Epidermal melanocyte (primary cell): ENCODE measurements around the gene CD55.

Experiments
- DNase-seq: peaks from one replicate; pipeline ENCODE4 v3.0.0; 2011; ENCODE audit warnings: low spot score; ENCODE audit not compliant: insufficient read length

CD55 gene

GRCh38 chr1:207321079-207321789 lies at the start of gene CD55:
CD55 (plus strand) TSS chr1:207321678; CDS start chr1:207321766, 88 bp downstream.
- peak; percentile 31 for DNase-seq

- no peak for DNase-seq
Measured at GRCh38 chr1:207274882-207275281, 46.6 kb upstream of the CD55 start.

GRCh38 chr1:207276465-207276864 lies 45.0 kb upstream of the CD55 start:
- DNase-seq, result no peak

- no peak for DNase-seq
Measured at GRCh38 chr1:207277241-207277640, 44.2 kb upstream of the CD55 start.

- DNase-seq, result no peak
Measured at GRCh38 chr1:207279652-207280051, 41.8 kb upstream of the CD55 start.

GRCh38 chr1:207280706-207281105 lies 40.8 kb upstream of the CD55 start:
- DNase-seq, result no peak

- no peak for DNase-seq
Measured at GRCh38 chr1:207282058-207282457, 39.4 kb upstream of the CD55 start.

GRCh38 chr1:207282496-207283380 lies 38.7 kb upstream of the CD55 start:
- no peak for DNase-seq

GRCh38 chr1:207283421-207283820 lies 38.1 kb upstream of the CD55 start:
- no peak for DNase-seq

GRCh38 chr1:207284209-207284897 lies 37.1 kb upstream of the CD55 start:
- no peak for DNase-seq

- no peak for DNase-seq
Measured at GRCh38 chr1:207286786-207287468, 34.6 kb upstream of the CD55 start.

GRCh38 chr1:207288315-207288714 lies 33.2 kb upstream of the CD55 start:
- no peak for DNase-seq

GRCh38 chr1:207289756-207290155 lies 31.7 kb upstream of the CD55 start:
- DNase-seq, result no peak

- no peak for DNase-seq
Measured at GRCh38 chr1:207291723-207292122, 29.8 kb upstream of the CD55 start.

- no peak for DNase-seq
Measured at GRCh38 chr1:207298186-207298585, 23.3 kb upstream of the CD55 start.

GRCh38 chr1:207298636-207299398 lies 22.7 kb upstream of the CD55 start:
- DNase-seq, result no peak

- DNase-seq, result no peak
Measured at GRCh38 chr1:207300970-207301369, 20.5 kb upstream of the CD55 start.

GRCh38 chr1:207302618-207303393 lies 18.7 kb upstream of the CD55 start:
- no peak for DNase-seq

GRCh38 chr1:207304710-207305488 lies 16.6 kb upstream of the CD55 start:
- DNase-seq, result no peak
